OCI-LY7 (cell line): Measurements from ENCODE around the gene AUNIP. TPM values are rescaled to one million over a fixed set of nuclear protein-coding genes. Genes with fewer than 3 reads are reported as not detected.

Experiments
- BruUV-seq: library from RNA; stranded (reverse); fragments of 400-500 nt; replicated peaks from 2 replicates; lab custom pipeline; 2021; lab: Mats Ljungman, UMichigan
- CTCF ChIA-PET: fragments of 300-600 bp; sonication (Branson Sonifier 250); formaldehyde crosslinking; loops from one replicate; lab custom pipeline; 2022; ENCODE audit warnings: antibody characterized with exemption; ENCODE audit not compliant: unreplicated experiment; lab: Charles Lee
- POLR2A ChIA-PET: fragments of 300-600 bp; sonication (Branson Sonifier 250); formaldehyde crosslinking; loops from one replicate; lab custom pipeline; 2022; ENCODE audit warnings: antibody characterized with exemption; lab: Charles Lee
- DNase-seq: peaks from one replicate; pipeline ENCODE4 v3.0.0-alpha.2; 2015; ENCODE audit warnings: low spot score
- H2AFZ ChIP-seq: fragments of 200-600 bp; sonication (generic), shearing (Covaris generic); 2 replicates; pipeline ENCODE4 v1.6.1; 2014; ENCODE audit warnings: mild to moderate bottlenecking, antibody characterized with exemption, low read length, moderate library complexity
- H3K27ac ChIP-seq: fragments of 200-600 bp; sonication (generic); 2 replicates; pipeline ENCODE4 v1.5.1; 2014; ENCODE audit warnings: mixed run types, low read depth, mild to moderate bottlenecking, moderate library complexity, low read length, inconsistent platforms; ENCODE audit not compliant: poor library complexity, severe bottlenecking
- H3K36me3 ChIP-seq: fragments of 200-600 bp; sonication (generic); 2 replicates; pipeline ENCODE4 v1.6.1; 2014; ENCODE audit warnings: mild to moderate bottlenecking, antibody characterized with exemption, low read length, moderate library complexity, mixed read lengths; ENCODE audit not compliant: insufficient read depth
- H3K4me1 ChIP-seq: fragments of 200-600 bp; sonication (generic); 2 replicates; pipeline ENCODE4 v1.5.1; 2014; ENCODE audit warnings: mild to moderate bottlenecking, low read length; ENCODE audit not compliant: insufficient read depth, poor library complexity, severe bottlenecking
- H3K4me2 ChIP-seq: fragments of 200-600 bp; sonication (generic); 2 replicates; pipeline ENCODE4 v1.6.1; 2014; ENCODE audit warnings: mild to moderate bottlenecking, low read length
- H3K4me3 ChIP-seq: fragments of 200-600 bp; sonication (generic); 2 replicates; pipeline ENCODE4 v1.5.1; 2014; ENCODE audit warnings: mild to moderate bottlenecking, low read depth, low read length; ENCODE audit not compliant: poor library complexity, severe bottlenecking
- H3K79me2 ChIP-seq: fragments of 200-600 bp; sonication (generic); 2 replicates; pipeline ENCODE4 v1.6.1; 2016; ENCODE audit warnings: low read depth, mild to moderate bottlenecking, low read length, moderate library complexity, mixed read lengths; ENCODE audit not compliant: insufficient read depth
- H3K9me2 ChIP-seq: fragments of 200-600 bp; sonication (generic); 2 replicates; pipeline ENCODE4 v1.6.1; 2016; ENCODE audit warnings: mild to moderate bottlenecking, low read length, mixed read lengths; ENCODE audit not compliant: insufficient read depth
- H3K9me3 ChIP-seq: fragments of 200-600 bp; sonication (generic); 2 replicates; pipeline ENCODE4 v1.6.1; 2014; ENCODE audit warnings: mild to moderate bottlenecking, mixed run types, low read length, mixed read lengths
- H4K20me1 ChIP-seq: fragments of 200-600 bp; sonication (generic); 2 replicates; pipeline ENCODE4 v1.6.1; 2014; ENCODE audit warnings: mild to moderate bottlenecking, antibody characterized with exemption, low read length, moderate library complexity, mixed read lengths; ENCODE audit not compliant: insufficient read depth
- CTCF ChIP-seq: fragments of 200-600 bp; sonication (generic); conservative IDR thresholded peaks from 2 replicates; pipeline ENCODE4 v1.5.1; 2014; ENCODE audit warnings: mild to moderate bottlenecking, antibody characterized with exemption, low read length, moderate library complexity, mixed read lengths
- EZH2phosphoT487 ChIP-seq: fragments of 200-600 bp; sonication (generic); IDR thresholded peaks from 2 replicates; pipeline ENCODE4 v1.6.1; 2018; ENCODE audit warnings: low read depth, borderline replicate concordance, mild to moderate bottlenecking, mixed run types, antibody characterized with exemption, low read length, moderate library complexity, mixed read lengths
- intact Hi-C: fragments of 100-400 bp; cut with micrococcal nuclease; formaldehyde crosslinking; loops from one replicate; pipeline ENCODE4 v1.10.0; 2022; ENCODE audit not compliant: unreplicated experiment
- total RNA-seq, 2 experiments: library from RNA; depleted of rRNA in 1 of 2; stranded (reverse); fragments of >200 nt in 1 of 2; shearing (Covaris generic) in 1 of 2; gene quantifications; 2 replicates each; pipeline ENCODE4 v1.2.3, GENCODE V29; 2014 to 2022

AUNIP gene
- total RNA-seq, 2 experiments from 2014 or later = 15.1 to 21.5 TPM

DNA sequence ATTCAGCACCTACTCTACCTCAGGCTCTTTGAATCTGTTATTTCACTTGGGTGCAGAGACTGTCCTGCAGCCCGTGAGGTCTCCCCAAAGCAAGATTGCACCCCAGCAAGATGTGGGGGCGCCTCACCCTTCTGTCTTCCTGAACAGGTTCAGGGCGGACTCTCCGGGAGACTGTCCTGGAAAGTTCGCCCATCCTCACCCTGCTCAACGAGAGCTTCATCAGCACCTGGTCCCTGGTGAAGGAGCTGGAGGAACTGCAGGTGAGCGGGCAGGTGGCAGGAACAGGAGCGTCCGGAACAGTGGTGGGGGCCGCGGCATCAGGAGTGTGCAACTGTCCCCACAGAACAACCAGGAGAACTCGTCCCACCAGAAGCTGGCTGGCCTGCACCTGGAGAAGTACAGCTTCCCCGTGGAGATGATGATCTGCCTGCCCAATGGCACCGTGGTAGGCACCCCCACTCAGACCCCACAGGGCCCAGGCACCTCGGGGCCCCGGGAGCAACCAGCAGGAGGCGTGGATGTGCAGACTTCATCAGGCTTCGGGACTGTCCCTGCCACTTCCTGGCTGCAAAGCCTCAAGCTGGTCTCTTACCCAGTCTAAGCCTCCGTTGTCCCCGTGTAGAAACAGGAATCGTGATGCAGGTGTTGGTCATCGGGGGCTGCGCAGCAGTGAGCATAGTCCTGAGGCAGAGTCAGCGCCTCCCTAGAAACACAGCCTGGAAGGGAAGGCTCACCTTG lies 45.4 kb downstream of the AUNIP start:
- BruUV-seq = no TSS peak
- Histone ChIP-seq H3K79me2 (no peaks in the 10 kb centered on the region), H3K36me3 (no peaks in the 10 kb centered on the region), H3K4me3 (no peak overlapping the region), H2AFZ (no peak overlapping the region), H3K4me2 (no peak overlapping the region), H3K9me2 (no peaks in the 10 kb centered on the region), H4K20me1 (no peaks in the 10 kb centered on the region), H3K4me1 (peaks cover 36% of the 10 kb centered on the region), H3K27ac (no peak overlapping the region), H3K9me3 (no peaks in the 10 kb centered on the region)
- no peak for DNase-seq
- POLR2A ChIA-PET = no interaction called here
- intact Hi-C loops = loop anchor here (5.0 kb wide), 2 partner anchors 197 to 292 kb away; partner anchors contain the start of gene MAN1C1
- peak; percentile 47 for TF ChIP-seq CTCF
- TF ChIP-seq EZH2phosphoT487 = no peak
- CTCF ChIA-PET = no interaction called here

- Histone ChIP-seq H4K20me1 (no peaks in the 10 kb centered on the region), H3K27ac (no peak overlapping the region), H3K9me3 (no peaks in the 10 kb centered on the region), H3K36me3 (no peaks in the 10 kb centered on the region), H3K4me1 (peaks cover 29% of the 10 kb centered on the region), H3K79me2 (no peaks in the 10 kb centered on the region), H2AFZ (no peak overlapping the region), H3K9me2 (no peaks in the 10 kb centered on the region), H3K4me3 (no peak overlapping the region), H3K4me2 (no peak overlapping the region)
- no peak for DNase-seq
- TF ChIP-seq CTCF = no peak
- BruUV-seq = no TSS peak
- intact Hi-C loops = loop anchor here (5.0 kb wide), 2 partner anchors 196 to 291 kb away; partner anchors contain the start of gene MAN1C1
- CTCF ChIA-PET = interaction anchor here (0.6 kb wide), 1 partner anchor 298 kb away, joined by 3 read pairs; the partner anchor contains the start of gene PDIK1L
- POLR2A ChIA-PET = interaction anchor here (1.1 kb wide), 1 partner anchor 254 kb away, joined by 3 read pairs; no protein-coding TSS in a partner anchor
Observed at GRCh38 chr1:25813071-25813733, 46.1 kb downstream of the AUNIP start.
